H1 (cell line): ENCODE data around the gene THADA. TPM values are rescaled to one million over a fixed set of nuclear protein-coding genes. Genes with fewer than 3 reads are reported as not detected.

Experiments
- CTCF ChIA-PET: fragments of 300-600 bp; sonication (Branson Sonifier 250); formaldehyde crosslinking; loops from one replicate; lab custom pipeline; 2021; ENCODE audit not compliant: partially characterized antibody; lab: Charles Lee
- POLR2A ChIA-PET: fragments of 300-600 bp; sonication (Branson Sonifier 250); formaldehyde crosslinking; loops from one replicate; lab custom pipeline; 2021; ENCODE audit warnings: inconsistent platforms; ENCODE audit not compliant: partially characterized antibody; lab: Charles Lee
- DNase-seq, 2 experiments: peaks; one replicate each; pipeline versions ENCODE4 v3.0.0 to v3.0.0-alpha.2; 2010 to 2022; ENCODE audit warnings: low spot score in 2 of 2, low read depth in 1 of 2, mixed read lengths in 1 of 2
- FAIRE-seq: peaks from 2 replicates; lab custom pipeline; 2011; peaks lifted over from hg19 to GRCh38; lab: Jason Lieb, UNC
- H2AFZ ChIP-seq: 2 replicates; pipeline ENCODE4 v1.8.1; 2012; ENCODE audit warnings: low read length, inconsistent platforms
- H2AK5ac ChIP-seq: 2 replicates; pipeline ENCODE4 v1.6.1; 2013; ENCODE audit warnings: low read depth, low read length
- H2BK120ac ChIP-seq: replicated peaks from 2 replicates; pipeline ENCODE3; 2013; ENCODE audit warnings: low read depth, low read length, inconsistent platforms
- H2BK12ac ChIP-seq: 2 replicates; pipeline ENCODE4 v1.6.1; 2013; ENCODE audit warnings: low read depth, low read length
- H2BK15ac ChIP-seq: 2 replicates; pipeline ENCODE4 v1.6.1; 2013; ENCODE audit warnings: low read length
- H2BK20ac ChIP-seq: 2 replicates; pipeline ENCODE4 v1.6.1; 2013; ENCODE audit warnings: low read length
- H2BK5ac ChIP-seq: 2 replicates; pipeline ENCODE4 v1.6.1; 2013; ENCODE audit warnings: low read depth, low read length
- H3K14ac ChIP-seq: 2 replicates; pipeline ENCODE4 v1.6.1; 2013; ENCODE audit warnings: inconsistent platforms; ENCODE audit not compliant: insufficient read length
- H3K18ac ChIP-seq: 2 replicates; pipeline ENCODE4 v1.6.1; 2013; ENCODE audit warnings: low read length; ENCODE audit errors: extremely low read depth
- H3K23ac ChIP-seq: 2 replicates; pipeline ENCODE4 v1.6.1; 2013; ENCODE audit warnings: inconsistent platforms; ENCODE audit not compliant: insufficient read length
- H3K23me2 ChIP-seq: 2 replicates; pipeline ENCODE4 v1.6.1; 2013; ENCODE audit warnings: low read depth, low read length
- H3K27ac ChIP-seq: 2 replicates; pipeline ENCODE4 v1.6.1; 2011; ENCODE audit warnings: low read depth, low read length, inconsistent platforms
- H3K27me3 ChIP-seq, 4 experiments: replicated peaks in 1 of 4; 1 replicate in 1 of 4; 2 replicates in 3 of 4; pipeline versions ENCODE4 v1.6.1 to v1.8.1; 2011 to 2013; ENCODE audit warnings: low read length in 3 of 4, mild to moderate bottlenecking in 3 of 4, inconsistent platforms in 2 of 4, mixed read lengths in 2 of 4, moderate library complexity in 1 of 4; ENCODE audit not compliant: control insufficient read depth in 3 of 4, insufficient read depth in 3 of 4; ENCODE audit errors: extremely low read depth in 1 of 4
- H3K36me3 ChIP-seq, 4 experiments: 2 replicates each; pipeline versions ENCODE4 v1.6.1 to v1.8.1; 2011 to 2013; ENCODE audit warnings: mild to moderate bottlenecking in 4 of 4, low read length in 3 of 4, moderate library complexity in 2 of 4, control low read depth in 1 of 4, inconsistent platforms in 1 of 4; ENCODE audit not compliant: insufficient read depth in 4 of 4, control insufficient read depth in 2 of 4
- H3K4ac ChIP-seq: replicated peaks from 2 replicates; pipeline ENCODE3; 2013; ENCODE audit warnings: low read length, low read depth, mixed read lengths, inconsistent platforms; ENCODE audit not compliant: insufficient read length
- H3K4me1 ChIP-seq, 4 experiments: replicated peaks in 1 of 4; 1 replicate in 1 of 4; 2 replicates in 3 of 4; pipeline versions ENCODE4 v1.6.1 to v1.8.1; 2011 to 2013; ENCODE audit warnings: low read length in 3 of 4, inconsistent platforms in 2 of 4, mixed read lengths in 1 of 4; ENCODE audit not compliant: insufficient read depth in 4 of 4, control insufficient read depth in 3 of 4
- H3K4me2 ChIP-seq, 2 experiments: 2 replicates each; pipeline versions ENCODE4 v1.6.1 to v1.8.1; 2011 to 2013; ENCODE audit warnings: low read depth in 2 of 2, low read length in 2 of 2, control low read depth in 1 of 2, inconsistent platforms in 1 of 2, mild to moderate bottlenecking in 1 of 2; ENCODE audit not compliant: insufficient read depth in 1 of 2
- H3K4me3 ChIP-seq, 4 experiments: fragments of 200-600, 300-600 bp in 1 of 4; sonication (generic), shearing (Covaris generic), sonication (Bioruptor Twin) in 1 of 4; 2 replicates each; pipeline versions ENCODE4 v1.5.1 to v1.8.1; 2011 to 2016; ENCODE audit warnings: low read length in 4 of 4, low read depth in 3 of 4, control low read depth in 2 of 4, inconsistent platforms in 2 of 4, mild to moderate bottlenecking in 2 of 4, mixed read lengths in 1 of 4, moderate library complexity in 1 of 4; ENCODE audit not compliant: insufficient read depth in 2 of 4; ENCODE audit errors: extremely low read depth in 1 of 4
- H3K56ac ChIP-seq: replicated peaks from 2 replicates; pipeline ENCODE3; 2013; ENCODE audit warnings: low read depth, mild to moderate bottlenecking, mixed read lengths, low read length, inconsistent platforms; ENCODE audit not compliant: insufficient read length
- H3K79me1 ChIP-seq: 2 replicates; pipeline ENCODE4 v1.6.1; 2013; ENCODE audit warnings: low read depth, low read length, control low read depth
- H3K79me2 ChIP-seq, 2 experiments: 2 replicates each; pipeline versions ENCODE4 v1.6.1 to v1.8.1; 2012 to 2013; ENCODE audit warnings: low read length in 2 of 2, mild to moderate bottlenecking in 2 of 2, inconsistent platforms in 1 of 2; ENCODE audit not compliant: insufficient read depth in 2 of 2, control insufficient read depth in 1 of 2
- H3K9ac ChIP-seq, 4 experiments: replicated peaks in 1 of 4; 1 replicate in 1 of 4; 2 replicates in 3 of 4; pipeline versions ENCODE4 v1.6.1 to v1.8.1; 2011 to 2013; ENCODE audit warnings: low read depth in 3 of 4, low read length in 3 of 4, control low read depth in 2 of 4, mild to moderate bottlenecking in 2 of 4, moderate library complexity in 2 of 4, inconsistent platforms in 1 of 4; ENCODE audit errors: extremely low read depth in 1 of 4
- H3K9me3 ChIP-seq, 2 experiments: 2 replicates each; pipeline versions ENCODE4 v1.6.1 to v1.8.1; 2012 to 2013; ENCODE audit warnings: mild to moderate bottlenecking in 2 of 2, moderate library complexity in 2 of 2, control low read depth in 1 of 2, inconsistent platforms in 1 of 2, low read depth in 1 of 2, low read length in 1 of 2, mixed read lengths in 1 of 2; ENCODE audit not compliant: insufficient read depth in 2 of 2
- H4K20me1 ChIP-seq, 2 experiments: replicated peaks in 1 of 2; 2 replicates each; pipeline versions ENCODE3 to v1.8.1; 2011 to 2013; ENCODE audit warnings: inconsistent platforms in 2 of 2, low read length in 2 of 2, mild to moderate bottlenecking in 1 of 2; ENCODE audit not compliant: insufficient read depth in 2 of 2, control insufficient read depth in 1 of 2
- H4K5ac ChIP-seq: 2 replicates; pipeline ENCODE4 v1.6.1; 2013; ENCODE audit warnings: low read length, low read depth, mixed read lengths, inconsistent platforms; ENCODE audit not compliant: insufficient read length
- H4K8ac ChIP-seq: 2 replicates; pipeline ENCODE4 v1.8.0; 2013; ENCODE audit warnings: mild to moderate bottlenecking, moderate library complexity, low read length, inconsistent platforms; ENCODE audit not compliant: insufficient read depth; ENCODE audit errors: extremely low read depth
- H4K91ac ChIP-seq: replicated peaks from 2 replicates; pipeline ENCODE3; 2013; ENCODE audit warnings: low read length, mixed read lengths, inconsistent platforms; ENCODE audit not compliant: insufficient read length
- BACH1 ChIP-seq: IDR thresholded peaks from 2 replicates; pipeline ENCODE4 v1.6.1; 2012; ENCODE audit warnings: low read length, improper control_type of control experiment
- BRCA1 ChIP-seq: IDR thresholded peaks from 2 replicates; pipeline ENCODE4 v1.6.1; 2012; ENCODE audit warnings: low read depth, low read length, improper control_type of control experiment
- E2F6 ChIP-seq: IDR thresholded peaks from 2 replicates; pipeline ENCODE4 v1.6.1; 2012; ENCODE audit warnings: inconsistent platforms
- JUN ChIP-seq: IDR thresholded peaks from 2 replicates; pipeline ENCODE4 v1.6.1; 2011; ENCODE audit warnings: low read depth, mild to moderate bottlenecking, improper control_type of control experiment, low read length
- JUND ChIP-seq: IDR thresholded peaks from 2 replicates; pipeline ENCODE4 v1.6.1; 2011; ENCODE audit warnings: mild to moderate bottlenecking, improper control_type of control experiment, low read length
- MAFK ChIP-seq: IDR thresholded peaks from 2 replicates; pipeline ENCODE4 v1.6.1; 2012; ENCODE audit warnings: low read depth, mild to moderate bottlenecking, improper control_type of control experiment, low read length
- PHF8 ChIP-seq: fragments of 200-600 bp; sonication (generic); conservative IDR thresholded peaks from 2 replicates; pipeline ENCODE4 v1.7.1; 2012; ENCODE audit warnings: low read depth, mild to moderate bottlenecking, inconsistent platforms, low read length, moderate library complexity
- RXRA ChIP-seq: IDR thresholded peaks from 2 replicates; pipeline ENCODE4 v1.6.1; 2011; ENCODE audit warnings: low read depth, mild to moderate bottlenecking, low read length, moderate library complexity; ENCODE audit not compliant: insufficient read depth
- SP4 ChIP-seq: IDR thresholded peaks from 2 replicates; pipeline ENCODE4 v1.6.1; 2012; ENCODE audit warnings: low read length, inconsistent platforms
- TEAD4 ChIP-seq: IDR thresholded peaks from 2 replicates; pipeline ENCODE4 v1.6.1; 2012; ENCODE audit warnings: low read depth, low read length, inconsistent platforms, mixed read lengths
- ZNF274 ChIP-seq: IDR thresholded peaks from 2 replicates; pipeline ENCODE4 v1.7.0; 2012; ENCODE audit warnings: low read length, borderline replicate concordance; ENCODE audit errors: extremely low read depth
- WGBS, 2 experiments: shearing (Covaris generic) in 1 of 2; methylation state at CpG; one replicate each; pipeline versions ENCODE4 v1.1.6 to v1.1.7; 2013 to 2015; ENCODE audit warnings: low lambda C conversion rate in 2 of 2, mixed read lengths in 2 of 2, inconsistent platforms in 1 of 2, low coverage in 1 of 2, missing lambda C conversion rate in 1 of 2; ENCODE audit not compliant: insufficient replicate concordance in 2 of 2, insufficient coverage in 1 of 2, insufficient read length in 1 of 2; ENCODE audit errors: extremely low coverage in 1 of 2, missing lambda C conversion rate in 1 of 2; 5-methylcytosine and 5-hydroxymethylcytosine counted together
- polyA plus RNA-seq, 7 experiments: library from polyadenylated mRNA; depleted of rRNA in 3 of 7; stranded (reverse) in 5 of 7; unstranded in 2 of 7; fragments of >200 nt in 5 of 7; fragments of 200-250 nt in 2 of 7; gene quantifications; 1 replicate in 5 of 7; 2 replicates in 1 of 7; 4 replicates in 1 of 7; pipeline versions ENCODE4 v1.2.1 to v1.2.3, GENCODE V29; 2011 to 2013; ENCODE audit warnings: missing spikeins in 2 of 7, mixed read lengths in 2 of 7
- total RNA-seq: library from RNA; stranded (reverse); fragmentation: NEBNext Ultra II Directional; extraction: Animal tissue kit (Norgen Biotek cat#: 25700); gene quantifications from 2 replicates; pipeline ENCODE4 v1.2.1, GENCODE V29; 2021

Gene THADA
- total and polyA plus RNA-seq, 2 of the 8 experiments (the other 6 are each of a cell fraction or from before 2014, with no cell fraction given): 22.4 to 26.8 TPM

DNA sequence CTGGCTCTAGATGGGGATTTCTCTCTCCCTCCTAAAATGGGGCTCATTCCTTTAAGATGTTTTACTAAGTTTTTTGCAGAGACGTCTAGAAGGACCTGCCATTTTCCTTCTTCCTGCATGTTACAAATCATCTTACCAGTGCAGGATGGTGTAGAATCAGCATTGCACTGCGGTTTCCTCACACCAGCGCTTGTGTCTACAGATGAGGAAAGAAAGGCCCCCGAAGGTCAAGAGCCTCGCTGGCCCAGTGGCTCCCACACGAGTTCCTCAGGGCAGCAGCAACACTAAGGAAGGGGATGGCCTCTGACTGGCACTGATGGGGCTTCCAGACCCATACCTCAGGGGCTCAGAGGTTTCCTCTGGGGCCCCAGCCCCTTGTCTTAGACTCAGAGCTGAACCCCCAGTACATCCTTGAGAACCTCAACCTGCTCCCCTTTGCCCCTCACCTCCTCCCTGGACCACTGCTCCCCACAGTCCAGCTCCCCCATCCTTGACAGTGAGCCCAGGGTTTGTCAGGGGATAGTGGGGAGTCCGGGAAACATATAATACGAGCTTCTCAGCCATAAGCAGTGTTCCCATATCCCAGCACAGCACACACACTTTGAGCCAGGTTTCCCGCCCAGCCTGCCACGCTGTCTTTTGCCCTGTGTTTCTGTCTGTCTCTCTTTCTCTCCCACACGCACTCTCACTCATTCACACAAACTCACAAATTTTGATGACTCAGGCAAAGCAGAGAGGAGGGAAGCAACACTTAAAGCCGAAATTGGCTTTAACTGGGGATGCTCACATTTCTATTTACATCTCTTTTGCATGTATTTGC lies 398.9 kb downstream of the THADA start:
- WGBS, 2 experiments: 87% methylated on average over 11 of the region's 12 CpGs; no CpG with 5 or more reads in 1 of the 2 experiments
- Histone ChIP-seq H3K23me2 (no peaks in the 10 kb centered on the region; the same call in 1 of the 2 replicates), H2AK5ac (no peak overlapping the region), H3K36me3 (no peaks in the 10 kb centered on the region), H3K9me3 (no peaks in the 10 kb centered on the region), H3K23ac (no peak overlapping the region), H2AFZ (no peak overlapping the region; the same call in 1 of the 2 replicates), H3K79me1 (no peaks in the 10 kb centered on the region), H3K4me3 (no peak overlapping the region), H2BK12ac (0 out of 2 replicates have a peak overlapping the region, but pooled peaks have one; percentile 39), H3K27me3 (no peaks in the 10 kb centered on the region), H3K4ac (peak overlapping the region; percentile 16), H2BK20ac (peak overlapping the region; percentile 90), H4K20me1 (no peaks in the 10 kb centered on the region), H3K9ac (no peak overlapping the region), H3K4me2 (no peak overlapping the region), H2BK15ac (no peak overlapping the region; the same call in 1 of the 2 replicates), H3K4me1 (peaks cover 4 to 9% (median 7%) of the 10 kb centered on the region in 4 experiments), H2BK120ac (peak overlapping the region; percentile 69), H3K79me2 (no peaks in the 10 kb centered on the region), H3K56ac (no peak overlapping the region), H4K5ac (no peak overlapping the region), H2BK5ac (no peak overlapping the region), H3K27ac (no peak overlapping the region), H3K18ac (no peak overlapping the region), H4K91ac (peak overlapping the region; percentile 23), H4K8ac (no peak overlapping the region), H3K14ac (no peak overlapping the region)
- ChIA-PET CTCF (interaction anchor here (0.6 to 6.1 kb wide), 6 partner anchors 10 to 36 kb away, joined by 3 to 41 read pairs (median 6); partner anchors contain the start of gene ZFP36L2), POLR2A (interaction anchor here (1.3 to 1.5 kb wide), 2 partner anchors 11 to 150 kb away, joined by 3 to 5 read pairs; no protein-coding TSS in a partner anchor)
- DNase-seq (no peak), FAIRE-seq (no peak)
- TF ChIP-seq PHF8 (no peak), MAFK (no peak), SP4 (no peak), E2F6 (no peak), JUND (no peak), ZNF274 (no peak), BACH1 (no peak), BRCA1 (no peak), RXRA (no peak), JUN (no peak), TEAD4 (no peak)
